ENCODE results near the gene NKIRAS2.

The NKIRAS2 gene

DNA sequence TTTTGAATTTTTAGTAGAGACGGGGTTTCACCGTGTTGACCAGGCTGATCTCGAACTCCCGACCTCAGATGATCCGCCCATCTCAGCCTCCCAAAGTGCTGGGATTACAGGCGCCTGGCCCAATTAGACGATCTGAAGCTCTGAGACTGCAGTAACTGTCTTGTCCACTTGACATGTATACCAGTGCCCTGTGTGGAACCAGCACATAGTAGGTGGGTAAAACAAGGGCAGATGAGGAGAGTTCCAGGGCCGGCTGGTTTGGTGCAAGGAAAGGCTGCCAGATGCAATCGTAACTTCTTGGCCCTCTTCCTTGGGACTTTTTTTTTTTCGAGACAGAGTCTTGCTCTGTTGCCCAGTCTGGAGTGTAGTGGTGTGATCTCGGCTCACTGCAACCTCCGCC is 27.5 kb downstream of the NKIRAS2 start:
- in situ Hi-C loops (cut with MboI; ENCODE audit: low pct_unique_long_range_greater_than_20kb, low sequenced_read_pairs, unreplicated experiment), result no loop called here

DNA sequence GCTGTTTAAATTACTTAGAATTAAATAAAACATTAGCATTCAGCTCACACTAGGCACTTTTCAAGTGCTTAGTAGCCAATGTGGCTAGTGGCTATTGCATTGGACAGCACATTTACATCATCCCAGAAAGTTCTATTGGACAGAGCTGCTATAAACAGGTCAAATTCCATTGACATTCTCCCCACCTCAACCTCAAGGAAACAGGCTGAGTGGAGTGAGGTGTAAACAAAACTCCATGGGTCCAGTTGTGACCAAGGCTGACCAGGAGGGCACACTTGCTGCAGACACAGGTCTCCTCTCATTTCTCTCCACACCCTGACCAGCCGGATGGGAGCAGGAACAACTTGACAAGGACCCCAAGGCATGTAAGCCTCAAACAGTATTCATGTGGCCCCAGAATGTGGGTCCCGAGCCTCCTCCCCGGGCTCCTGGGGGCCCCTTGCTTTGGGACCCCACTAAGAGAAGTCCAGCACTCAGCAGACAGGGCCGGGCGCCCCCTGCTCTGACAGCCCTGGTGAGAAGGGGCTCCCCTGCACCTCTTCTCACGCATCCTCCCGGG is 30.0 kb downstream of the NKIRAS2 start:
- TF ChIP-seq, protein P1, sequence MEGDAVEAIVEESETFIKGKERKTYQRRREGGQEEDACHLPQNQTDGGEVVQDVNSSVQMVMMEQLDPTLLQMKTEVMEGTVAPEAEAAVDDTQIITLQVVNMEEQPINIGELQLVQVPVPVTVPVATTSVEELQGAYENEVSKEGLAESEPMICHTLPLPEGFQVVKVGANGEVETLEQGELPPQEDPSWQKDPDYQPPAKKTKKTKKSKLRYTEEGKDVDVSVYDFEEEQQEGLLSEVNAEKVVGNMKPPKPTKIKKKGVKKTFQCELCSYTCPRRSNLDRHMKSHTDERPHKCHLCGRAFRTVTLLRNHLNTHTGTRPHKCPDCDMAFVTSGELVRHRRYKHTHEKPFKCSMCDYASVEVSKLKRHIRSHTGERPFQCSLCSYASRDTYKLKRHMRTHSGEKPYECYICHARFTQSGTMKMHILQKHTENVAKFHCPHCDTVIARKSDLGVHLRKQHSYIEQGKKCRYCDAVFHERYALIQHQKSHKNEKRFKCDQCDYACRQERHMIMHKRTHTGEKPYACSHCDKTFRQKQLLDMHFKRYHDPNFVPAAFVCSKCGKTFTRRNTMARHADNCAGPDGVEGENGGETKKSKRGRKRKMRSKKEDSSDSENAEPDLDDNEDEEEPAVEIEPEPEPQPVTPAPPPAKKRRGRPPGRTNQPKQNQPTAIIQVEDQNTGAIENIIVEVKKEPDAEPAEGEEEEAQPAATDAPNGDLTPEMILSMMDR (IDR thresholded peaks at IDR 0.05; ENCODE audit: extremely low read depth, insufficient read depth, missing control alignments), result no peak
- DNase-seq (ENCODE audit: low spot score), result no peak
- in situ Hi-C loops (cut with MboI; ENCODE audit: low pct_unique_long_range_greater_than_20kb, low sequenced_read_pairs, unreplicated experiment), result no loop called here

More for the DNA sequence above, 27.5 kb downstream of the NKIRAS2 start:
- TF ChIP-seq, protein P1 (IDR thresholded peaks at IDR 0.05; ENCODE audit: extremely low read depth, insufficient read depth, missing control alignments), result no peak
- DNase-seq (ENCODE audit: low spot score), result no peak

DNA sequence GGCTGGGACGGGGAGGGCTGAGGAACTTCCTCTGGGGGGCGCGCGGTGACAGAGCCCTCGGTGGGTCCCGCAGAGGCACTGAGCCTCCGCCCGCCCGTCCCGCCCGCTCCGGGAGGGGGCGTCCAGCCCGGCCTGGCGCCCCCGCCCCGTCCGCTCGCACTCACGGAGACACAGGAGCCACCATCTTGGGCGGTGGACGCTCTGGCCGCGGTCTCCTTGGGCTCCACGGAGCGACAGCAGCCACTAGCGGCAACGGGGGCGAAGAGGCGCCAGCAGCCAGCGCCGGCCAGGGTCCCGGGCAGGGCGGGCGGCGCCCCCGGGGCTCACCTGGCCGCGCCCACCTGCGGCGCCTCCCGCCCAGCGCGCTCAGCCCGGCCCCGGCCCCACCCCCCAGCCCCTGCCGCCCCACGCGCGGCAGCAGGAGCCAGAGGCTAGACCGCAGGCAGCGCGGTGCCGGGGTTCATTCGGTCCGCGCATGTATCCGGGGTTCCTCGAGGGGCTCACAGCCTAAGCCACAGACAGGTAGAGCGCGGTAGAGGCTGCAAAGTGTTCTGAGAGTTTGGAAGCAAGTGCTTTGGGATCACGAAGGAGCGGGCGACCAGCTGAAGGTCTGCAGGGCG is 30.6 kb downstream of the NKIRAS2 start, which contains the start of gene C17orf113:
TSS of gene C17orf113 (minus strand) at position 209 of the 620 bp plus-strand sequence. CDS start 7,225 bp downstream, outside the sequence.
- peak; percentile 89 for DNase-seq (ENCODE audit: low spot score)
- TF ChIP-seq, protein P1 (IDR thresholded peaks at IDR 0.05; ENCODE audit: extremely low read depth, insufficient read depth, missing control alignments), result peak; percentile 70
- in situ Hi-C loops (cut with MboI; ENCODE audit: low pct_unique_long_range_greater_than_20kb, low sequenced_read_pairs, unreplicated experiment), result no loop called here

DNA sequence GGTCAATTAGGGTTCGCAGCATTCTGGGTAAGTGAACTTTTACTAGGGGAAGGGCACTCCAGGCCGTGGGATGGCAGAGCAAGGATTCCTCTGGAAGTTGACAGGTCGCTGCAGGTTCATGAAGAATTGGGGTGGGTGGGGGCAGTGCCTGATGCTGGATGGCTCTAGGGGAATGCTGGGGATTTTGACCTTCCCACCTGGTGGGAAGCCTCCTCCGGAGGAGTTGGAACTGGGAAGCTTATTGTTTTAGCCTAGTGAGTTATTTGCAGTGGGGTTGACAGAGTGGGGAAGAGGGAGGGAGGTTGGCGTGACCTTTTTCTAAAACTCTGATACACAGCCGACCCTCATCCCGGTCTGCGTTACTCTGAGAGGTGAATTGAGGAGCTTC is 31.1 kb downstream of the NKIRAS2 start:
- TF ChIP-seq, protein P1 (IDR thresholded peaks at IDR 0.05; ENCODE audit: extremely low read depth, insufficient read depth, missing control alignments), result no peak
- no peak for DNase-seq (ENCODE audit: low spot score)
- in situ Hi-C loops (cut with MboI; ENCODE audit: low pct_unique_long_range_greater_than_20kb, low sequenced_read_pairs, unreplicated experiment), result no loop called here

DNA sequence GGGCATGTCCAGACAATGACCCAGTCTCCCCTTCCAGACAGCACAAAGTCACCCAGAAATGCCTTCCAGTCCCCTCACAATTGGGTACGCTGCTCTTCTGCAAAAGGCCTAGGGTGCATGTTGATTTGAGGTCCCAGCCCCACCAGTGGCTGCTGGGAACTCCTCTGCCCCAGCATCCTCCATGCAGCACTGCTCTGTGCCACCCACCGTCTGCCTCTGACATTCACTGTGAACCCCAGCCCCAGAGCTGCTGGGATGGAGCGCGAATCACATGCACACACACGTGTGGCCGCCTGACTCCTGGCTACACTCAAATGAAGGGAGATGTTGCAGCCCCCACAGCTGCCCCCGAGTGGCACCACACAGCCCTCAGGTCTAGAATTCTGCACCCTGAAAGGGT is 31.8 kb downstream of the NKIRAS2 start:
- in situ Hi-C loops (cut with MboI; ENCODE audit: low pct_unique_long_range_greater_than_20kb, low sequenced_read_pairs, unreplicated experiment), result no loop called here
- no peak for DNase-seq (ENCODE audit: low spot score)
- TF ChIP-seq, protein P1 (IDR thresholded peaks at IDR 0.05; ENCODE audit: extremely low read depth, insufficient read depth, missing control alignments), result no peak

DNA sequence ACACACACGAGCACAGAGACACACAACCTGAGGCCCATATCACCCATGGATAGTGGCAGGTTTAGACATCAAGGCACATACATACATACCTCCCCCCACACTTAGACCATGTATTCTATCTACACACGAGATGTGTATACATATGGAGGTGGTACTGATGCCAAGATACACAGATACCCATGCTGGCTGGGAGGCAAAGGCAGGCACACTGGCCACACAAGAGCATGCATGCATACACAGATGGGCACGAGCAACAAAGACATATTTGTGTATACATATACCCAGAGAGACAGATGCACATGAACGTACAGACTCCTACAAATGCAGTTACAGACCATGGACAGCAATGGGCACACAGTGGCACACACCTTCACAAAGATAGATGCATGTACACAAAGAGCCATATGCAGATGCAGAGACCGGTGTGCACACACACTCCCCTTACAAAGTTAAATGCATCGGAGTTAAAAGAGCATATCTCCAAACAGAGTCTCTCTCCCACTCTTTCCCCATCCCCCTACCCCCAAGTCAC is 32.5 kb downstream of the NKIRAS2 start:
- TF ChIP-seq, protein P1 (IDR thresholded peaks at IDR 0.05; ENCODE audit: extremely low read depth, insufficient read depth, missing control alignments), result no peak
- DNase-seq (ENCODE audit: low spot score), result no peak
- in situ Hi-C loops (cut with MboI; ENCODE audit: low pct_unique_long_range_greater_than_20kb, low sequenced_read_pairs, unreplicated experiment), result no loop called here

Data from GM13977 (cell line).